SJCRH30 (cell line): ENCODE results near the gene AMZ1. TPM values are rescaled to one million over a fixed set of nuclear protein-coding genes. Genes with fewer than 3 reads are reported as not detected.
A peak's percentile ranks its signal among the peaks of the same experiment; 100 is the strongest.

Experiments used
- DNase-seq, 2 experiments: peaks; one replicate each; pipeline ENCODE4 v3.0.0-alpha.2; 2015 to 2020
- H3K27ac ChIP-seq: fragments of 250-450 bp; sonication (Bioruptor Pico); 2 replicates; pipeline ENCODE4 v1.5.1; 2020; ENCODE audit warnings: mild to moderate bottlenecking, moderate library complexity
- H3K27me3 ChIP-seq: fragments of 250-450 bp; sonication (Bioruptor Pico); 2 replicates; pipeline ENCODE4 v1.5.1; 2020; ENCODE audit warnings: mild to moderate bottlenecking, moderate library complexity
- H3K36me3 ChIP-seq: fragments of 250-450 bp; sonication (Bioruptor Pico); 2 replicates; pipeline ENCODE4 v1.5.1; 2020; ENCODE audit warnings: mild to moderate bottlenecking, moderate library complexity
- H3K4me1 ChIP-seq: fragments of 250-450 bp; sonication (Bioruptor Pico); 2 replicates; pipeline ENCODE4 v1.5.1; 2020; ENCODE audit warnings: mild to moderate bottlenecking, moderate library complexity
- H3K4me3 ChIP-seq: fragments of 250-450 bp; sonication (Bioruptor Pico); 2 replicates; pipeline ENCODE4 v1.5.1; 2020; ENCODE audit warnings: mild to moderate bottlenecking, moderate library complexity
- H3K9me3 ChIP-seq: fragments of 250-450 bp; sonication (Bioruptor Pico); replicated peaks from 2 replicates; pipeline ENCODE4 v1.5.1; 2020; ENCODE audit warnings: mild to moderate bottlenecking, moderate library complexity
- total RNA-seq: library from RNA; depleted of rRNA; stranded (reverse); fragments of >200 nt; shearing (Covaris generic); gene quantifications from 2 replicates; pipeline ENCODE4 v1.2.3, GENCODE V29; 2014; rRNA removed

The AMZ1 gene, protein sequence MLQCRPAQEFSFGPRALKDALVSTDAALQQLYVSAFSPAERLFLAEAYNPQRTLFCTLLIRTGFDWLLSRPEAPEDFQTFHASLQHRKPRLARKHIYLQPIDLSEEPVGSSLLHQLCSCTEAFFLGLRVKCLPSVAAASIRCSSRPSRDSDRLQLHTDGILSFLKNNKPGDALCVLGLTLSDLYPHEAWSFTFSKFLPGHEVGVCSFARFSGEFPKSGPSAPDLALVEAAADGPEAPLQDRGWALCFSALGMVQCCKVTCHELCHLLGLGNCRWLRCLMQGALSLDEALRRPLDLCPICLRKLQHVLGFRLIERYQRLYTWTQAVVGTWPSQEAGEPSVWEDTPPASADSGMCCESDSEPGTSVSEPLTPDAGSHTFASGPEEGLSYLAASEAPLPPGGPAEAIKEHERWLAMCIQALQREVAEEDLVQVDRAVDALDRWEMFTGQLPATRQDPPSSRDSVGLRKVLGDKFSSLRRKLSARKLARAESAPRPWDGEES
- 0.02 and 0.05 TPM in 2 replicates for total RNA-seq

DNA sequence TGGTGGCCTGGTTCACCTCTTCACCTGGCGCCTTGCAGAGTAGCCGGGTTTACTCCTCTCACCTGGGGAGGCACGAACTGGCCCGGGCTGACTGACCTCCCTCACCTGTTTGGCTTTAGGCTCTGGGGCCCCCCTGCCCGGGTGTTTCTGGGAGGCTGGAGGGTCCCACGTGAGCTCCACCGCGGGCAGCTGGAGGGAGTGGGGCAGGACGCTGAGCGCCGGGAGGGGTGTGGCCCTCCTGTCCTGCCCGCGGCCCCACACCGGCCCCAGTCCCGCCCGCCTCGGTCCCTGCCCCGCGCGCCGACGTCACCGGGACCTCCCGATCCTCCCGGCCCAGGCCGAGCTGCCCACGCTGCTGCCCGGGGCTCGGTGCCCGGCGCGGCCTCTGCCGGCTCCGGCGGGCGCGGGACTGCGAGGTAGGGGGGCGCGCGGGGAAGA is at the start of gene AMZ1:
AMZ1 (plus strand) TSS at position 322 of the 438 bp plus-strand sequence. CDS start 12,250 bp downstream, outside the sequence.
- Histone ChIP-seq H3K36me3 (no peaks in the 10 kb centered on the region), H3K4me1 (peaks cover 38% of the 10 kb centered on the region), H3K4me3 (peak within 1 kb of the TSS; percentile 9; the same call in 1 of the 2 replicates), H3K9me3 (0 out of 2 replicates have a peak, but pooled peaks cover 10% of the 10 kb centered on the region), H3K27me3 (no peaks in the 10 kb centered on the region), H3K27ac (peak within 1 kb of the TSS; percentile 11; the same call in 1 of the 2 replicates)
- DNase-seq, result no peak

DNA sequence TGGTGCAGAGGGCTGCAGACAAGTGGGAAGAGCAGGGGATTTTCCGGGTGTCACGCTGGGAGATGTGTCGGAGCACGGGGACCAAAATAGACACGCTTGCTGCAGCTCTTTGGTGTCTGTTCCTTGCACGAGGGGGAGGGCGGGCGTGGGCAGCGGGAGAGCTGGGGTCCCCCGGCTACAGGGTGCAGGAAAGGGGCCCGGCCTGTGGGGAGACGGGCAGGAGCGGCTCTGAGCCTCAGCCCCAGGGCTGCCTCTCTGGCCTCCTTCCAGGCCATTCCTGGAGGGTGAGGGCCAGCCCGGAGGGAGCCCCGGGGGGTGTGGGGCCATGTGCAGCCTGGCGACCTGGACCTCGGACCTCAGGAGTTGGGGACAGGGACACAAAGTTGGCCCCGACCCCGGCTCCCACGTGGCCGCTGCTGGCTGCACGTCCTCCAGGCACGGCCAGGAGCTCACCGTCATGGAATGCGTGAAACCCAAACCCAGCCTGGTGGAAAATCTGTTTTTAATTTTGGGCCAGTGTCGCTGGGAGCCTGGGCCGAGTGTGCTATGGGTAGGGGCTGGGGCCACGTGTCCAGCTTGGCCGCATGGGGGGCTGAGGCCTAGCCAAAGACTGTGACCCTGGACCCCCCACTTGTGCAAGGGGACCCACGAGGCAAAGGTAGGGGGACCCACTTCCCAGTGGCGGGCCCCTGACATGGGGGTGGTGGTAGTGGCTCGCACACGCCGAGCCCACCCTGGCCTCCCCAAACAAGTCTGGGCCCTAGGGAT is 49.6 kb upstream of the AMZ1 start:
- Histone ChIP-seq H3K27me3 (no peaks in the 10 kb centered on the region), H3K4me3 (no peak overlapping the region), H3K27ac (peak overlapping the region; percentile 67), H3K4me1 (peaks cover 43% of the 10 kb centered on the region), H3K36me3 (peaks cover 20% of the 10 kb centered on the region; the same call in 1 of the 2 replicates), H3K9me3 (no peaks in the 10 kb centered on the region)
- peak in 1 of 2 experiments; percentile 34 for DNase-seq

DNA sequence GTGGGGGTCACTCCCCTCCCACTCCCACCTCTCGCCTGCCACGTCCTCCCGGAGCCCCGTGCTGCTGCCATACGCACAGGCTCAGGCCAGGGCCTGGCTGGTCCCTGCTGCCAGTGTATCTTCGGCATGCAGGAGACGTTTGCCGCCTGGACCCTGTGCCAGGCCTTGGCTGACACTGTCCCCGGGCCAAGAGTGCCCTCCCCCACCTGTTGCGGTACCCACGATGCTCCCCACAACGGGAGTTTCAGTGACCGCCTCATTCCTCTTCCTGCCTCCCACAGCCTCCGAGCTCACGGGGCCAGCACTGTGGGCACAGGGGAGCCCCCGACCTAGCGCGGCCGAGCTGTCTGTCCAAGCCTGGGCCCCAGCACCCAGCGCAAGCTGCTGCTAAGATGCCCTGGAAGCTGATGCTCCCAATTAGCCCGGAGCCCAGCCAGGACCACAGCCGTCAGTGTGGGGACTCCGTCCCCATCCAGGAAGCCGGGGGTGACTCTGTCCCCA is 48.8 kb upstream of the AMZ1 start:
- H3K36me3 ChIP-seq, result peaks cover 22% of the 10 kb centered on the region; the same call in 1 of the 2 replicates
- peak overlapping the region; percentile 67 for H3K27ac ChIP-seq
- no peaks in the 10 kb centered on the region for H3K9me3 ChIP-seq
- H3K4me1 ChIP-seq, result peaks cover 35% of the 10 kb centered on the region
- no peak for DNase-seq
- no peaks in the 10 kb centered on the region for H3K27me3 ChIP-seq
- H3K4me3 ChIP-seq, result no peak overlapping the region

DNA sequence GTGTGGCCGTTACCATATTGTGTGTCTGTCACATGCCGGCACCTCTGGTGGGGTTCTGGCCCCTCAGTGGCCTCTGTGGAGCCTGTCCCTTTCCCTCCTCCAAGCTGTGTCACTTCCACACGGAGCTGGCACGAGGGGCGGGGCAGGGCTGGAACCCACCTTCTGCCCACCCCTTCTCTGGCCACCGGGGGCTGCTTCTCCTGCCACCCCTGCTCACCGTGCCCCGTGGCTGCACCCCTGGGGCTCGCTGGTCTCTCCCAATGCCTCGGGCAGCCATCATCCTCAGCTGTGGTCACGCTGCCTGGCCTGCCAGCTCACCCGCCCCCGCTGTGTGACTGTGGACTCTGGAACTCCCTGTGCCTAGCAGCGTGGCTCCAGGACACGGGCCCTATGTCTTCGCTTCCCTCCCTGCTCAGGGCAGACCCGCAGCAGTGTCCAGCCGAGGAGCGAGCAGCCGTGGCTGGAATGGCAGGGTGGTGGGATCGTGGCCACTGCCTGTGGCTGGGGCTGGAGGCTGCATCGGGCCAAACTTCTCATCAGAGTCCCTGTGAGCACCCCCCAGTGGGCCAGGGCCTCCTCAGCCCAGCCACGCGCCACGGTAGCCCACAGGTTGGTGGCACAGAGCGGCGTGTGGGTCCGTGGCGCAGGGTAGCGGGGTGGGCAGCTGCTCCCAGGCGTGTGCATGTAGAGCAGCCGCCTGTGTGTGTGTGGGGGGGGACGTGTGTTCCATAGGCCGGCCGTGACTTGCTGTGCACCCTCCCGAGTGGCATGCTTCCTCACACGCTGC is 48.1 kb upstream of the AMZ1 start:
- Histone ChIP-seq H3K27me3 (no peaks in the 10 kb centered on the region), H3K36me3 (peaks cover 22% of the 10 kb centered on the region; the same call in 1 of the 2 replicates), H3K4me1 (peaks cover 34% of the 10 kb centered on the region), H3K9me3 (no peaks in the 10 kb centered on the region), H3K27ac (no peak overlapping the region; the same call in 1 of the 2 replicates), H3K4me3 (no peak overlapping the region)
- no peak for DNase-seq

DNA sequence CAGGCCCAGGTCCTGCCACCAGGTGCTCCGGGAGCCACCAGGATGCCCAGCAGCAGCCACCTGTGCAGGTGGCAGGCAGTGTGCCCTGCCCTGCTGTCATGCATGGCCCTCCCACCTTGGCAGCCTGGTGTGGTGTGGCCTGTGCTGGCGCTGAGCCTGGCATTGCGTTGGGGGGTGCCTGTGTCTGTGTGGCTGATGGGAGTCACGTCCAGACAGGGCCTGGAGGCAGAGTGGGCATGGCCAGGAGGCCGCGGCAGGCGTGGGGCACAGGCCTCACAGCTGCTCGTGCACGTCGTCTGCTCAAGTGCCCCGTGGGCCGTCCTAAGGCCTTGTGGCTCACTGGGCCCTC is 47.5 kb upstream of the AMZ1 start:
- H3K36me3 ChIP-seq, result peaks cover 20% of the 10 kb centered on the region; the same call in 1 of the 2 replicates
- H3K4me1 ChIP-seq, result peaks cover 39% of the 10 kb centered on the region
- H3K27ac ChIP-seq, result peak overlapping the region; percentile 60
- H3K27me3 ChIP-seq, result no peaks in the 10 kb centered on the region
- peak in 1 of 2 experiments; percentile 44 for DNase-seq
- H3K9me3 ChIP-seq, result no peaks in the 10 kb centered on the region
- no peak overlapping the region for H3K4me3 ChIP-seq

DNA sequence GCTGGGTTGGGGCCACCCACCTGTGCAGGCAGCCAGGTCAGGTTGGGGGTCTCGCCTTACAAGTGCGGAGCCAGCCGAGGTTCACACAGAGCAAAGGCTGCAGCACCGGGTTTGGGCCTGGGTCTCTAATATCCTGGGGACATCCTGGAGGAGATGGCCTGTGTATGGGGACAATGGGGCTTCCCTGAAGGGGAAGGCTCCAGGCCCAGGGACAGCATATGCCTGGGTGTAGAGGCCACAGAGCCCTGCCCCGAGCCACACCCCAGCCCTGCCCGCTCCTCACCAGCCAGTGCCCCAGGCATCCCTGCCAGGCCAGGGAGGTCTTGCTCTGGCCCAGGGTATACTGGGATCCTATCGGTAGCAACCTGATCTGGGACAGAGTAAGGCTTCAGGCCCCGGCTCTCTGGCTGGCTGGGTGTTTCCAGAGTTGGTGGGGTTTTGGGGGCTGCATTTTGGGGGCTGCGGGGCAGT is 47.1 kb upstream of the AMZ1 start:
- H3K9me3 ChIP-seq, result no peaks in the 10 kb centered on the region
- H3K4me3 ChIP-seq, result no peak overlapping the region
- H3K27me3 ChIP-seq, result no peaks in the 10 kb centered on the region

DNA sequence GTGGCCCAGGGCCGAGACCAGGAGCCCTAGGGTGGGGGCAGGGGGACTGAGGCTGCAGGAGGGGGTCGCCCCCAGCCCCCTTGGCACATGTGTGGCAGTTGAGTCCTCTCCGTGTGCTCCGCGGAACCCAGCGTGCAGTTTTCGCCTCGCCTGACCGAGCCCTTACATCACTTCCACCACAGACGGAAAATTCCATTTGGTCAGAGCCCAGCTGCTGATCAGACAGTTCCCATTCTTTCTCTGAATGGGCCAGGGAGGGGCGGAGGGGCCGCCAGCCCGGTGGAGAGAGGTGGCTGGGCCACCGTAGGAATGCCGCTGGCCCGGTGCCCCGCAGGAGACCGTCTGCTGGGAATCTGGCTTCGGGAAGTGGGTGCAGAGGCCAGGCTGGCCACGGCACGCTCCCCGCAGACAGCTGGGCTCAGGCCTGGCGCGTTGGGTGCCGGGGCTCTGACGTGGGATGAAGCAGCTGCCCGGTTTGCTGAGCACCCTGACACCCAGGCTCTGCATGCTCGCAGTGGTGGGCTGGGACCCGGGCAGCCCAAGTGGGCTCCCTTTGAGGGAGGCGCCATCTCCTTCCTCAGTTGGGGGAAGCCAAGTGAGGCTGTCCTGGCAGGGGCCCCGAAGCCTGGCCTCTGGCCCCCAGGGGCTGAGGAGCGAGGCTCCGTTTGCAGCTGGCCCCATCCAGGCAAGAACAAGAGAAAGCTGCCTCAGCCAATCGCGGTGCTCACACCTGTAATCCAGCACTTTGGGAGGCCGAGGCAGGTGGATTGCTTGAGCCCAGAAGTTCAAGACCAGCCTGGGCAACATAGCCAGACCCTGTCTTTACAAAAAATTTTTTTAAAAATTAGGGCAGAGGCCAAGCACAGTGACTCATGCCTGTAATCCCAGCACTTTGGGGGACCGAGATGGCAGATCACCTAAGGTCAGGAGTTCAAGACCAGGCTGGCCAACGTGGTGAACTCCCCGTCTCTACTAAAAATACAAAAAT is 46.3 kb upstream of the AMZ1 start:
- Histone ChIP-seq H3K27ac (peak overlapping the region; percentile 60), H3K4me3 (no peak overlapping the region), H3K27me3 (no peaks in the 10 kb centered on the region), H3K36me3 (peaks cover 20% of the 10 kb centered on the region), H3K4me1 (peaks cover 39% of the 10 kb centered on the region), H3K9me3 (no peaks in the 10 kb centered on the region)
- peak; percentile 81 to 86 for DNase-seq

More for the DNA sequence above, 47.1 kb upstream of the AMZ1 start:
- no peak for DNase-seq
- Histone ChIP-seq H3K36me3 (peaks cover 16% of the 10 kb centered on the region; the same call in 1 of the 2 replicates), H3K27ac (peak overlapping the region; percentile 60), H3K4me1 (peaks cover 39% of the 10 kb centered on the region)

DNA sequence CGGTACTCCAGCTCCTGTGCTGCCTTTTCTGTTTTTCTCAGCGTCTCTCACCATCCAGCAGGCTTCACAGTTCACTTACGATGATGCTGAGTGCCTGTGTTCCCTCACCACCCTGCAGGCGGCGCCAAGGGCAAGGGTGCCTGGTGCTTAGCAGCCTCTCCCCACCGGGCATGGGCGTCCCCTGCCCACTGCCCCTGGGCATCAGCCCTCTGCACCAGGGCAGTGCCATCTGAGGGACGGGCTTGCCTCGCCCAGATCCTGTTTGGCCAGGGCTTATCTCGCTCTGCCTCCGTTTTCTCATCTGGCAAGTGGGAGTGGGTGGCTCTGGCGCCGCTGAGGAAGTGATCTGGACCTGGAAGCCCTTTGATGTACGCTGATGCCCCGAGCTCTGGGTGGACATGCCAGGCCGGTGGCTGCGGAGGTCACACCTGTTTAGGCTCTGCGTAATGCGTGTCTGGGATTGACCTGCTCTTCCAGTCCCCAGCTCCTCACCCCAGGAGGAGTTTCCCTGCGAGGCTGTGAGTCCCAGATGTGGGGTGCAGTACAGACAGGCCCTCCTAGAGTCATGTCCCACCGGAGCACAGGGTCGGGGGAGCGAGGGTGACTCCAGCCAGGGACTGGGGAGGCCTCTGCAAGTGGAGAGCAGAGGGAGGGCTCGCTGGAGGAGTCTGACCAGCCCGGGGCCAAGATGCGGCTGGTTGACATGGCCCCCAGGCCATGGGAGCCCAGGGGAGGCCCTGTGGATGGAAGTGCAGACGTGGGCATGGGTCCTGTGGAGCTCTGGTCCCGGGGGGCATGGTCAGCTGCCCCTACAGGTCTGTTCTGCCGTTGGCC is 44.4 kb upstream of the AMZ1 start:
- Histone ChIP-seq H3K36me3 (peaks cover 38% of the 10 kb centered on the region), H3K9me3 (no peaks in the 10 kb centered on the region), H3K27me3 (no peaks in the 10 kb centered on the region), H3K27ac (no peak overlapping the region), H3K4me1 (peaks cover 23% of the 10 kb centered on the region), H3K4me3 (no peak overlapping the region)
- DNase-seq, result no peak

DNA sequence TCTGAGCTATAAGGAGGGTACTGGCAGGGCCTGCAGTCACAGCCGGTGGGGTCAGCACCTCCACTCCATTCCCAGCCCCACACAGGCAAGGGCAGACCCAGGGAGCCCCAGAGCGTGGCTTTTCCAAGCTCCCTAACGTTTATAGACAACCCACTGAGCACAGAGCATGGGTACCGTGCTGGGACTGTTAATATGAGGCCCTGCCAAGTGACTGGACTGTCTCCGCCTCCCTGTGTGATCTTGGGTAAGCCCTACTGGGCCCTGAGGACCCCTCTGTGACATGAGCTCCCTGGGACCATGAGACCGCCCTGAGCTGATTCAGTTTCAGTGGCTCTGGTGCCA is 43.8 kb upstream of the AMZ1 start:
- no peak for DNase-seq
- Histone ChIP-seq H3K27ac (no peak overlapping the region), H3K4me3 (no peak overlapping the region), H3K36me3 (peaks cover 40% of the 10 kb centered on the region), H3K9me3 (no peaks in the 10 kb centered on the region), H3K27me3 (no peaks in the 10 kb centered on the region), H3K4me1 (peaks cover 20% of the 10 kb centered on the region)

DNA sequence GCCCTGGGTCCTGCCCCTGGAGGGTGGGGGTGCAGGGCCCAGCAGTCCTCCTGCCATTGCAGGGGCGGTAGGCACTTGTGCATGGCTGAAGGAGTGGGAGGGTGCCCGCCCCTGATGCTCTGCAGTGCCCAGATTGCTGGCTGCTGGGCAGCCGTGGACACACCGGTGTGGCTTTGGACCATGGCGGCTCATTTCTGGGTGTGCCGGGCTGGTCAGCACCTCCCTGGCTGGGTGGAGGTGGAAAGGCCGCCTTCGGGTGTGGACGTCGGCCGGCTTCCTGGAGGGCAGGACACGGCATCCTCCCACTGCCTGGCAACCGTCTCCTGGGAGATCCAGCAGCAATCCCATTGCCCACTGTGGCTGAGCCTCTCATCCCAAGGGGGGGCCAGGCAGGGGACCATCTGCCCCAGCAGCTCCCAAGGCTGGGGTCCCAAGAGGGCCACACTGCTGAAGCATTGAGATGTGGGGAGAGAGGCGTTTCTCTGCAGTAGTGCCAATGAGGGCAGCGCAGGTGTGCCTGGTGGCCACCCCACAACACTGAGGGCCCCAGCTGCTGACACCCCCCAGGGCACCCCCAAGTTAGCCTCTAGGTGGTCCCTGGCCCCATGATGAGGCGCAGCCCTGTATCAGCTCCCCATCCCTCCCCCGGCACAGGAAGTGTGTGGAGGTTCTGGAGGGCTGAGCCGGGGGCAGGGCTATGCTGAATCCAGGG is 43.3 kb upstream of the AMZ1 start:
- Histone ChIP-seq H3K27ac (no peak overlapping the region), H3K4me3 (no peak overlapping the region), H3K36me3 (peaks cover 38% of the 10 kb centered on the region), H3K27me3 (no peaks in the 10 kb centered on the region), H3K4me1 (peaks cover 20% of the 10 kb centered on the region), H3K9me3 (no peaks in the 10 kb centered on the region)
- no peak for DNase-seq

DNA sequence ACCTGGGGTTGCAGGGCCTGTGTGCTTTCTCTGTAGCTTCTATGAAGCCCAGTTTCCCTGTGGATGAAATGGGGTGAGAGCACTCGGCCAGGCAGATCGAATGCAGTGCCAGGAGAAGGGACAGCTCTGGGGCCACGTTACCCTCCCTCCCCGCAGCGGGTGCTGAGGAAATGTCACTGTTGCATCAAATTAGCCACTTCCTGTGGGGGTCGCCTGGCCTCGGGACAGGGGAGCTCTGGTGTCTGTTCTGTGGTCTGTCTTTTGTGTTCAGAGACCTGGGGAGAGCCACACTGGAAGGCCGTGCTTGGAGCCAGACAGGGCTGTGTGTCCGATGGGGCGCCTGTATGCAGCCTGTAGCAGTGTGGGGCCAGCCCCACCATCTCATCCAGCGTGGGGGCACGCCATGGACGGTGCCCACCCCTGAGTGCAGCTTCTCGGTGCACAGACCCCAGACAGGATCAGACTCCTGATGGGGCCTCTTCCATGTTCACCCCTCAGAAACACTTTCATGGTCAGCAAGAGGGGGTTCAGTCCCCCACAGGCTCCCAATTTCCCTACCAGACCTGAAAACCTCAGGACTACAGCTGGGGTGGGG is 42.6 kb upstream of the AMZ1 start:
- no peaks in the 10 kb centered on the region for H3K27me3 ChIP-seq
- H3K36me3 ChIP-seq, result peaks cover 38% of the 10 kb centered on the region
- no peaks in the 10 kb centered on the region for H3K9me3 ChIP-seq
- H3K27ac ChIP-seq, result no peak overlapping the region
- H3K4me3 ChIP-seq, result no peak overlapping the region
- H3K4me1 ChIP-seq, result peaks cover 16% of the 10 kb centered on the region
- DNase-seq, result no peak

DNA sequence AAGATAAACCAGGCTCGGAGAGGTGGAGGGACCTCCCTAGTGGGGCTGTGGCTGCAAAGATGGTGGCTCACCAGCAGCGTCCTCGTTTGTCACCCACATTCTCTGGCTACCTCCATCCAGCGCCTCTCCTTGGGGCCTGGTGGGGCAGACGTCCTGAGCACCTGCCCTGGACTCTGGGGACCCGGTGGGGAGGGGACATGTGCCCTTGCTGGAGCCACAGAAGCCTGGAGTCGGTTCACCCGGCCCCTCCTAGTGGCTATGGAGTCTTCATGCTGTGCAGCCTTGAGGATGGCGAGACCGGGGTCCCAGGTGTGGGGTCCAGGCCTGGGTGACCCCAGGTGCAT is 41.7 kb upstream of the AMZ1 start:
- peaks cover 9% of the 10 kb centered on the region; the same call in 1 of the 2 replicates for H3K4me1 ChIP-seq
- no peak for DNase-seq
- no peak overlapping the region for H3K27ac ChIP-seq
- no peaks in the 10 kb centered on the region for H3K27me3 ChIP-seq
- no peak overlapping the region for H3K4me3 ChIP-seq
- H3K9me3 ChIP-seq, result no peaks in the 10 kb centered on the region
- H3K36me3 ChIP-seq, result peaks cover 38% of the 10 kb centered on the region
